BE2C (cell line): ENCODE measurements around the gene KRT37. TPM values are rescaled to one million over a fixed set of nuclear protein-coding genes. Genes with fewer than 3 reads are reported as not detected.

Experiments used
- DNase-seq: peaks from one replicate; pipeline ENCODE4 v3.0.0-alpha.2; 2020
- H3K27me3 ChIP-seq: fragments of 250-450 bp; sonication (Bioruptor Pico); 2 replicates; pipeline ENCODE4 v1.5.1; 2020; ENCODE audit warnings: mild to moderate bottlenecking
- H3K36me3 ChIP-seq: fragments of 250-450 bp; sonication (Bioruptor Pico); 2 replicates; pipeline ENCODE4 v1.5.1; 2020; ENCODE audit warnings: mild to moderate bottlenecking
- H3K4me1 ChIP-seq: fragments of 250-450 bp; sonication (Bioruptor Pico); 2 replicates; pipeline ENCODE4 v1.5.1; 2020
- H3K4me3 ChIP-seq: 2 replicates; pipeline ENCODE4 v1.5.1; 2011; ENCODE audit warnings: low read depth, low read length
- H3K9me3 ChIP-seq: fragments of 250-450 bp; sonication (Bioruptor Pico); 2 replicates; pipeline ENCODE4 v1.5.1; 2020
- CTCF ChIP-seq: IDR thresholded peaks from 2 replicates; pipeline ENCODE4 v1.5.1; 2012; ENCODE audit warnings: mild to moderate bottlenecking, low read depth, low read length
- polyA plus RNA-seq: library from polyadenylated mRNA; unstranded; fragments of >200 nt; gene quantifications from one replicate; pipeline ENCODE4 v1.2.1, GENCODE V29; 2012; ENCODE audit warnings: low read depth, missing spikeins; ENCODE audit not compliant: insufficient read length, insufficient read depth

Gene KRT37
- not detected for polyA plus RNA-seq

GRCh38 chr17:41424111-41424635 lies at the start of gene KRT37:
KRT37 (minus strand) TSS chr17:41424585; CDS start chr17:41424523, 62 bp downstream.
- peaks cover 8% of the 10 kb centered on the region for H3K4me1 ChIP-seq
- no peak for TF ChIP-seq CTCF
- H3K36me3 ChIP-seq = no peaks in the 10 kb centered on the region
- no peak within 1 kb of the TSS for H3K4me3 ChIP-seq
- no peak for DNase-seq
- H3K9me3 ChIP-seq = no peaks in the 10 kb centered on the region
- H3K27me3 ChIP-seq = no peaks in the 10 kb centered on the region

- Histone ChIP-seq H3K27me3 (no peaks in the 10 kb centered on the region), H3K36me3 (no peaks in the 10 kb centered on the region), H3K9me3 (no peaks in the 10 kb centered on the region), H3K4me3 (no peak overlapping the region), H3K4me1 (peaks cover 11% of the 10 kb centered on the region; the same call in 1 of the 2 replicates)
- no peak for DNase-seq
- no peak for TF ChIP-seq CTCF
Observed at GRCh38 chr17:41468346-41468745, 44.0 kb upstream of the KRT37 start.

GRCh38 chr17:41467561-41467960 lies 43.2 kb upstream of the KRT37 start:
- no peaks in the 10 kb centered on the region for H3K36me3 ChIP-seq
- H3K4me1 ChIP-seq = peaks cover 11% of the 10 kb centered on the region; the same call in 1 of the 2 replicates
- no peak overlapping the region for H3K4me3 ChIP-seq
- DNase-seq = peak; percentile 54
- H3K27me3 ChIP-seq = no peaks in the 10 kb centered on the region
- no peaks in the 10 kb centered on the region for H3K9me3 ChIP-seq
- no peak for TF ChIP-seq CTCF

- Histone ChIP-seq H3K4me3 (no peak within 1 kb of the TSS), H3K4me1 (peaks cover 11% of the 10 kb centered on the region; the same call in 1 of the 2 replicates), H3K9me3 (no peaks in the 10 kb centered on the region), H3K36me3 (no peaks in the 10 kb centered on the region), H3K27me3 (no peaks in the 10 kb centered on the region)
- TF ChIP-seq CTCF = no peak
- no peak for DNase-seq
Observed at GRCh38 chr17:41466988-41467387, 42.6 kb upstream of the KRT37 start, which contains the start of gene KRT32. KRT32 (minus strand) TSS chr17:41467386; CDS start chr17:41467325, 61 bp downstream.

GRCh38 chr17:41464682-41465081 lies 40.3 kb upstream of the KRT37 start:
- TF ChIP-seq CTCF = no peak
- no peaks in the 10 kb centered on the region for H3K9me3 ChIP-seq
- no peak overlapping the region for H3K4me3 ChIP-seq
- no peaks in the 10 kb centered on the region for H3K27me3 ChIP-seq
- H3K4me1 ChIP-seq = peaks cover 11% of the 10 kb centered on the region; the same call in 1 of the 2 replicates
- DNase-seq = no peak
- no peaks in the 10 kb centered on the region for H3K36me3 ChIP-seq

GRCh38 chr17:41464173-41464572 lies 39.8 kb upstream of the KRT37 start:
- Histone ChIP-seq H3K27me3 (no peaks in the 10 kb centered on the region), H3K4me3 (no peak overlapping the region), H3K9me3 (no peaks in the 10 kb centered on the region), H3K36me3 (no peaks in the 10 kb centered on the region), H3K4me1 (peaks cover 11% of the 10 kb centered on the region; the same call in 1 of the 2 replicates)
- DNase-seq = no peak
- no peak for TF ChIP-seq CTCF
